ENCODE results near the gene ANKFY1.
"Not testable (repeated sequence)": the region's sequence is repeated elsewhere in the genome, so short reads cannot be mapped to it uniquely, and the experiment has no call there.

The ANKFY1 gene

DNA sequence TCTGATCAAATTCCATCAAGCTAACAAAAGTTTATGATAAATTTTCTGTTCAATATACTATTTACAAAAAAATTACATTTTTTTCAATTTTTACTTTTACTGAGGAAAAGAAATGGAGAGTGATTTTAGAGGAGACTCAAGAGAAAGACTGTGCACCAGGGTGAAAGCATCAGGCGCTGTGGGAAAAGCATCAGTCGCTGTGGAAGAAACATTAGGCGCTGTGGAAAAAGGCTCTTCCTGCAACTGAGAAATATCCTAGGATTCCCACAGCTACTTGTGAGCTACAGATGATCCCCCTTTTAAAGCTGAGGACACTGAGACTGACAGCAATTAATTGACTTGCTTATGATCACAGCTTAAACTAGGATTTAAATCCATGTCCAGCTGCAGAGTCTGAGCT, 4.9 kb downstream of the ANKFY1 start:
- no peak for DNase-seq

DNA sequence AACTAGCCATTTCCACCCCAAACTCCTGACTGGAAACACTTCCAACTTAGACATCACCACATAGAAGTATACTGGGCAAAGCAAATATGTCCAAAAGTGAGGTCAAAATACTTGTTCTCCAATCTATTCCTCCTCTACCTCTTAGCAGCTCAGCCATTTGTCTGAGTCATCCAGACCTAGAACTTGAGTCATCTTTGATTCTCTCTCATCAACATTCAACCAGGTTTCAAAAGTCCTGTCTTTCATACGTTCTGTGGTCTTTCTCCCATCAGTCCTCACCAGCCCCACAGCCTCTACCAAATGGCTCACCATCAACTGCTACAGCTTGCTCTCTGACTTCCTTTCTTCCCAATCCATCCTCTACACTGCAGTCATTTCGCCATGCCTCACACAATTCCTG, 6.8 kb downstream of the ANKFY1 start:
- no peak for DNase-seq

DNA sequence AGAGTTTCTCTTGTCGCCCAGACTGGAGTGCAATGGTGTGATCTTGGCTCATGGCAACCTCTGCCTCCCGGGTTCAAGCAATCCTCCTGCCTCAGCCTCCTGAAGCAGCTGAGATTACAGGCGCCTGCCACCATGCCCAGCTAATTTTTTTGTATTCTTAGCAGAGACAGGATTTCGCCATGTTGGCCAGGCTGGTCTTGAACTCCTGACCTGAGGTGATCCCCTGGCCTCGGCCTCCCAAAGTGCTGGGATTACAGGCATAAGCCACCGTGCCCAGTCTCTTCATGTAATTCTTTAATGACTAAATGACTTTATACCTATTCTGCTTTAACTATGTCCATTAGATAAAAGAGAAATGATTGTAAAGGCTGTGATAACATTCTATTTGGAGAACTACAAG, 8.5 kb downstream of the ANKFY1 start:
- DNase-seq, result not testable (repeated sequence)

DNA sequence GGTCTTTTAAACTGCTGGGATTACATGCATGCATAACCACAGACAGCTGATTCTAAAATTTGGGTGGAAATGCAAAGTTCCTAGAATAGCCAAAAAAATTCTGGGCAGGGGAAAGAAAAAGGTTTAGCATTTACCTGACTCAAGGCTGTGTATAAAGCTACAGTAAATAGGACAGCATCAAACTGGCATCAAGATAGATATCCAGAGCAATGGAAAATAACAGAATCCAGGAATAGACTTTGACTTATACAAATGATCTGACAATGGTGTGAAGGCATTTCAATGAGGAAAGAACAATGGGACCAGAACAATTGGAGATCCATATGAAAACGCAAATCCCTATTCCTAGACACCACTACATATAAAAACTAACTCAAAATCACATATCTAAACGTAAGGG, 12.9 kb downstream of the ANKFY1 start:
- DNase-seq, result no peak

DNA sequence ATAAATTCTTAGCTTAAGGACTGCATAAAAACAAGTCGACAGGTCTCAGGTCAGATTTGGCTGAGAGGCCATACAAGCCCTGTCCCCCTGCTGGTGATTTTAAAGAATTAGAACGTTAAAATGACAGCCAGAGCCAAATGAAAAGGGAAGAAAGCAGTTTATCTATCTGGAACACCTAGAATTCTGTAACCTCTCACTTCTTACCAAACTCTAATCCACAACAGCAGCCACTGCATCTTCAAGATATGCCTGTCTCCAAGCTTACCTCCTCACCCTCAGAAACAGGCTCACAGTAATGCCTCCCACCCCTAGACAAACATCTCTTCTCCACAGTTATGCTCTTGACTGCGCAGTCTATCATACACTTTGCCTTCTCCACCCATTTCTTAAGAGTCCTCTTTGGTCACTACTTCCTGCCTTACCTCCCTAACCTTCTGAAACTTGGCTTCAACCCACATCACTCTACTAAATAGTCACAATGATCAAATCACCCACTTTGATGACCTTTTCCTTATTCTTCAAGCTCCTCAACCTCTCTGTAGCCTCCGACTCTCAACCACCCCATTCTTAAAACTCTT, 14.2 kb downstream of the ANKFY1 start:
- DNase-seq, result no peak

DNA sequence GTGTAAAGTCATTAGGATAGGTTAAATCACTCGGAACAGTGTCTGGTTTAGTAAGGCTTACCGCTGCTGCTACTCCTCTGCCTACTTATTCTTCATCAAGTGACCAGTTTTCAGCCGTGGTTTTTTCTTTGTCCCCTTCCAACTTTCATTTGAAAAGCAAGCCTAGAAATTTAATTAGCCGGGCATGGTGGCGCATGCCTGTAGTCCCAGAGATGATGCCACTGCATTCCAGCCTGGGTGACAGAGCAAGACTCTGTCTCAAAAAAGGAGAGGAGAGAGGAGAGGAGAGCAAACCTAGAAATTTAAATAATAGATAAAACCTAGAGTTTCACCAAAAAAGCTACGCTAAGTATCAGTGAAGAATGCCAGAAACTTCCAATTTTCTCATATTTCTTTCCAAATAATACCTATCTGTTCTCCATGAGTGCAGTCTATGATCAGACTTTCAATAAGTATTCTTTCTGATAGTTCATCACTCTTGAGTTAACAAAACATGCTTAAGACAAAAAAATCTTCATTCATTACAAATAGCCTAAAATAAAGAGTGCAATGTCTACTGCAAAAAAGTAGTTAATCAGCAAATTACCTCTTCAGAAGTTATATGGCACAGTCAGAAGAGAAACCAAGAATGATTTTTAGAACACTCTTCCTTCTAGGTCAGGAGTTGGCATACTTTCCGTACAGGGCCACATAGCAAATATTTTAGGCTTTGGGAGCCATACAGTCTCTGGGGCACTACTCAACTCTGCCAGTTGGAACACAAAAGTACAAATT, 15.1 kb downstream of the ANKFY1 start:
- no peak for DNase-seq

DNA sequence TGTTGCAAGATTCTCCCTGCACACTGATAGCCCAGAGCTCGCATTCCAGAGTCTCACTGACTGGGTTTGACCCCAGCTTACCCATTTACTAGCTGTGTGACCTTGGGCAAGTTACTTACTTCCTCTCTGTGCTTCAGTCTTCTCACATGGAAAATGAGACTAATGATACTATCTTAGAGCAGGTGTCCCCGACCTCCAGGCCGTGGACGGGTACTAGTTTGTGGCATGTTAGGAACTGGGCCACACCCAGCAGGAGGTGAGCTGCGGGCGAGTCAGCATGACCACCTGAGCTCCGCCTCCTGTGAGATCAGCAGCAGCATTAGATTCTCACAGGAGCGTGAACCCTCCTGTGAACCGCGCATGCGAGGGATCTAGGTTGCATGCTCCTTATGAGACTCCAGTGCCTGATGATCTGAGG, 15.8 kb downstream of the ANKFY1 start:
- DNase-seq, result no peak

DNA sequence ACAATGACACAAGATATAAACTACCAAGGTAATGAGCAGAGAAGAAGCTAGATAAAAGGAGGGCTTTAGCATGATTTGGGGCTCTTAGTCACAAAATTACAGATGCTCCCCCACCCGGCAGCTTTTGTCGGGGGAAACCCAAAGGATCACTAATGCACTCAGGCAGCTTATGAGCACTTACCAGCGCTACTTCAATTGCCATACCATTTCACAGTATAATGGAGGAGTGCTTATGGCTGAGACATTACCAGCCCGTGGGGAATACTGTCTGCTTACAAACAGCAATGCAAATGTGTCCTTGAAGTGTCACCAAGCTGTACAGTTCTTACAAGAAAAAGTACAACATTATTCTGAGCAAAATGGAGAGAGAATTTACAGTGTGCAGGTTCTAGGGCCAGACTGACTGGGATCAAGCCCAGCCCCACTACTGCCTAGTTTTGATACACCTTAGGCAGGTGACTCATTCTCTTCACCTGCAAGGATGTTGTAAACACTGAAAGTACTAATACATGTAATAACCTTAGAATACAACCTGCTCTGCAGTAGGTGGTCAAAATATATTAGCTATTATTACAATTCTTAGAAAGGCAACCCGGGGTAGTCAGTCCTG, 16.3 kb downstream of the ANKFY1 start:
- no peak for DNase-seq

DNA sequence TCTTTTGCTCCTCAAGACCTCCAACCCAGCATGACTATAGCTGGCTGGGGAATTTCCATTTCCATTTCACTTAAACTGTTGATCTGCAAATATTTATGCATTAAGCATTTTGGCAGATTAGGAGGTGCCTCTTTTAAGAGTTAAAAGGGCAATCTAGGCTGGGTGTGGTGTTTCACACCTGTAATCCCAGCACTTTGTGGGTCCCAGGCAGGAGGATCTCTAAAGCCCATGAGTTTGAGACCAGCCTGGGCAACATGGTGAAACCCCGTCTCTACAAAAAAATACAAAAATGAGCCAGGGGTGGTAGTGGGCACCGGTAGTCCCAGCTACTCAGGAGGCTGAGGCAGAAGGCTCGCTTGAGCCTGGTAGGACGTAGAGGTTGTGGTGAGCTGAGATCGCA, 17.1 kb downstream of the ANKFY1 start:
- DNase-seq, result no peak

DNA sequence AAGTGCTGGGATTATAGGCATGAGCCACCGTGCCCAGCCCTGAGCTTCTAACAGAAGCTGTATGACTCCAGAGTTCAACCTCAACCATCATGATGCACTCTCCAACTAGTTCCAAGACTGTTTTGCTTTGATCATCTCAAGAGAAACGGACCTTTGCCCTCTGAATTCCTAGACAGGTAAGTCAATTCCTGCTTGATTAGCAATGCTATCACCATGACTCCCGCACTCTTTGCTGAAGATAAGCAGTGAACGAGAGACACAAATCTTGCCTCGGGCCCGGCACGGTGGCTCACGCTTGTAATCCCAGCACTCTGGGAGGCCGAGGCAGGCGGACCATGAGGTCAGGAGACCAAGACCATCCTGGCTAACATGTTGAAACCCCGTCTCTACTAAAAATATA, 22.2 kb downstream of the ANKFY1 start:
- no peak for DNase-seq

DNA sequence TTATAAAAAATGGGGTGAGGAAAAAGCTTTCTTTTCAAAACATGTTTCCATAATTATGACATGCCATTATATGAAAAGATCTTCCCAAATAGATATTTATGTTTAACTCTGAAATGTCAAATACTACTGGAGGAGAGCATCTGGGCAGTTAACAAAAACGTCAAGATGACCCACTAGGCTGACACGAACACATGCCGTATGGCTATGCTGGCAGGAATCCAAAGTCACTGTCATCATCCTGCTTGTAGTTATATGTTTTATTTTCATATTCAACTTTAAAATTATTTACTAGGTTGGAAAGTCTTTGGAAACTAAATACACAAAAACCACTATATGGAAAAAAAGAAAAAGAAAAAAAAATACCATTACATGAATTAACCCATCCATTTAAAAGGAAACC, 27.3 kb downstream of the ANKFY1 start:
- no peak for DNase-seq

DNA sequence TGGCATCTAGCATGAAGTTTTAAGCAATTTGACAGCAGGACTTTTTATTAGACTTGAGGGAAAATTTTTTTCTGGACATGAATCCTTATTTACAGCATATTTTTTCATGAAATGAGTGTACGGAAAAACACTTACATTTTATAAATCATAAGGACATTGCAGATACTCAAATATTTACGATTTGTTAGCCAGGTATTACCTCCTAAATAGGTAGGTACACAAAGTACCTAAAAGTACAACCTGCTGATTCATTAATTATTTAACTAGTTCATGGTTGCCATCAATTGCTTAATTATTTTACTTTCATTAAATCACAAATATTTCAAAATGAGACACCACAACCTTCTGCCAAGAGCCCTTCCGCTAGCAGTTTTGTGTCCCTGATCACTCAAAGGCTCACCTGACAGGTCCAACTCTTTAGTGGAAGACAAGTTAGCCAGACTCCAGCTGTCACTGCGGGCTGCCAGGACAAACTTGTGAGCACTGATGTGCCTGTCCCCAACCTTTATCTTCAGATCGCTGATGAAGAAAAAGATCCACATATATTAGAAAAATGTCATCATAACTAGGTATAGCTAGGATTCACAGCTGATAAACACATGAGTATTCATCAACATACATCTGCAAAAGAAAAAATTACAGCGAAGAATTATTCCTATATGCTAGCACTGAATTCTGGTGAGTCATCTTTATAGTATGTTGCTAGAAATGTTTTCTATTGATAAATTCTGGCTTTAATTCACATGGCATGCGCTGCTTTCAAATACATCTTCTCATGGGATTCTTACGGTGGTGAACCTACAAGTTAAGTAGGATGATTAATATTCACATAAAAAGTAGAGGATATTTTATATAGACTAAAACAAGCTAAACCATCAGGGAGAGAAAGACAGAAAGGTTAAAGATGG, 28.2 kb downstream of the ANKFY1 start:
- no peak for DNase-seq

DNA sequence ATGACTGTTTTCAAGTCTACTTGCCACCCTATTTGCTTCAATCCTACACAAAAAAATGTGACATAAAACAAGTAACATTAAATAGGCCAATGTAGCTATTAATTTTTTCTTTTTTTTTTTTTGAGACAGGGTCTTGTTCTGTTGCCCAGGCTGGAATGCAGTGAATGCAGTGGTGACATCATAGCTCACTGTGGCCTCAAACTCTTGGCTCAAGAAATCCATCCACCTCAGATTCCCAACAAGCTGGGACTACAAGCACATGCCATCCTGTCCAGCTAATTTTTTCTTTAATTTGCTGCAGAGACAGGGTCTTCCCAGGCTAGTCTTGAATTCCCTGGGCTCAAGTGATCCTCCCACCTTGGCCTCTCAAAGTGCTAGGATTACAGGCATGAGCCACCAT, 29.4 kb downstream of the ANKFY1 start:
- no peak for DNase-seq

DNA sequence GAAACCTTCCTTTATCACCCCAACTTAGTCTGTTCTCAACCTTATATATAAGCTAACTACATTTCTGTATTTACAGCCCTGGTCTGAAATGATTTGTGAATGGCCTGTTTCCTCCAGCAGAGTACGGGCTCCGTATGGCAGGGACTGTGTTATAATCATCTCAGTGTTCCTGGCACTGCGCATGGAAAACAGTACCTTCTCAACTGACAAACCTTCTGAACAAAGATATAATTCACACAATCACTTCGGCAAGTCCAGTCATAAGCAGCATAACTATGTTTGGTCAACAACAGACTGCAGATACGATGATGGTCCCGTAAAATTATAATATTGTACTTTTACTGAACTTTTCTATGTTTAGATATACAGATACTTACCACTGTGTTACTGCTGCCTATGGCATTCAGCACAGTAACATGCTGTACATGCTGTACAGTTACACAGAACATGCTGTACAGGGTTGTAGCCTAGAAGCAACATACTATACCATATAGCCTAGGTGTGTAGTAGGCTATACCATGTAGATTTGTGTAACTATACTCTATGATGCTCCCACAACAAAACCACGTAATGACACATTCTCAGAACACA, 30.0 kb downstream of the ANKFY1 start:
- DNase-seq, result no peak

DNA sequence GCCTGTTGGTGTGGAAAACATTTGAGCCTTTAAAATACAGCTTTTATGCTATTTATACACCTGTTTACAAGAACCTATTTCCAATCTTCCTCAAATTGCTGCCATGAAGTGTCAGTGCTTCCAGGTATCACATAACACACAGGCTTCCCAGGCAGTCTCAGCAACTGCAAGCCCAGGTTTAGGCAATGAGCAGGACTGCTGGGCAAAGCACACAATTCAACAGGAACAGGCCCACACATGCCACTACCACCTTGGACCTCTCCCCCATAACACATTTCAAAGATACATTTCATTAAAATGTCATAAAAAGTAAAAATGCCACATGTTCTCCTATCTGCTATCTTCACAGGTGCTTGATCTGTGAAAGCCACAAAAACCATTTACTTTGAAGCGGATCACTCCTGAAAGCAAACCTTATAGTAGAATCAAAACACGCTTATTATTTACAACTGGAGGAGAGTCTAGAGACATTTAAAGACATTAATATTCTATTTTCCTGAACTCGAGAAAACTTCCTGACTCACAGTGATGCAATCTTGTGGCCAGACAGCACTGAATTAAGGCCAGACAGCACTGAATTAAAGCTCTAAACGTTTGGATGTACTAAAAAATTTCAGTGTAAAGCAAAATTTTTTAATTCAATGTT, 31.5 kb downstream of the ANKFY1 start:
- no peak for DNase-seq

DNA sequence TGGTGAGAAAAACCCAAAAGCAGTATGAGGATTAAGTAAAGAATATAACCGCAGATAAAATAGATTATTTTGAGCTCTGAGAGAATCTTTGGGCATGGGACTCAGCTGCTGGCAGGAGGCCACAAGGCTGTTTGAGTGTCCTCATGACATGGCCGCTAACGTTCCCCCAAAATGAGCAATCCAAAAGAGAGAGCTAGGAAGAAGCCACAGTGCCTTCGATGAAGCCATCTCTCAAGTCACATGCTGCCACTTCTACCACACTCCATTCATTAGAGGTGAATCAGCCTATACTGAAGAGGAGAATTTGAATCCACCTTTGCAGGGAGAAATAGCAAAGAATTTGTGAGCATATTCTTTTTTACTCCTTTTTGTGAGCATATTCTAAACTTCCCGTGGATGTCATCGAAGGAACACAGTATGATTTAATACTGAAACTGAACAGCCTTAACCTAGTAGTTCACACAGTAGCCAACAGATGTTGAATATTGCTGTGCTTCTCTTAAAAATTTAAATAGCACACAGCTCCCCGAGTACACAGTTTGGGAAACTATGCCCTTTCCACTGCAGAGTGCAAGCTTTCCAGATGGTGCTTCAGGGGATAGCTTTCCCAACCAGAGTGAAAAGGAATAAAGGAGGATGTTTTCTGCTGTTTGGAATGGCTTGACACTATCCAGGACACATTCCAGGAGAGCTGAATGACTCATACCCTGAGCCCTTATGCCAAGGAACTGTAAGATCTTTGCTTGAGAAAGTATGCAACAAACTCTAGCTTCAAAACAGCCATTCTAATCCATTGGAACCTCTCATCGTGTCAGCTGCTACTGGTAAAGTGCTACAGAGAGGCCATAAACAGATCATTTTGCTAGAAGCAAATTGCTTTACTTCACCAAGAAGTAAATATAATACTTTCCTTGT, 33.9 kb downstream of the ANKFY1 start:
- no peak for DNase-seq

DNA sequence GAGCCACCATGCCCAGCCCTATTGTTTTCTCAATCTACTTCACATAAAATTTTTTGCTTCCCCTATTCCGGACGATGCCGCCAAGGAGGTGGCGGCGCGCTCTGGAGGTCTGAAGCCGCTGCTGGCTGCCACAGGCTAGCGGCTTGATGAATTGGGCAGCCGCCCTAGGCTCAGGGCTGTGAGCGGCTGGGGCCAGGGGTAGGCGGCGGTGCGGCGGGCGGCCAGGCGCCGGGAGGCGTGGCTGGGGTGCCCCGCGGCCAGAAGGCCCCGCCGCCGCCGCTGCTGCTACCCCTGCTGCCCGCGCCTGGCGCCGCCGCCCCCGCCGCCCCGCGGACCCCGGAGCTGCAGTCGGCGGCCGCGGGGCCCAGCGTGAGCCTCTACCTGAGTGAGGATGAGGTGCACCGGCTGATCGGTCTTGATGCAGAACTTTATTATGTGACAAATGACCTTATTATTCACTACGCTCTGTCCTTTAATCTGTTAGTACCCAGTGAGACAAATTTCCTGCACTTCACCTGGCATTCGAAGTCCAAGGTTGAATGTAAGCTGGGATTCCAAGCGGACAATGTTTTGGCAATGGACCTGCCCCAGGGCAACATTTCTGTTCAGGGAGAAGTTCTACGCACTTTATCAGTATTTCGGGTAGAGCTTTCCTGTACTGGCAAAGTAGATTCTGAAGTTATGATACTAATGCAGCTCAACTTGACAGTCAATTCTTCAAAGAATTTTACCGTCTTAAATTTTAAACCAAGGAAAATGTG, 41.7 kb downstream of the ANKFY1 start:
- DNase-seq, result no peak

DNA sequence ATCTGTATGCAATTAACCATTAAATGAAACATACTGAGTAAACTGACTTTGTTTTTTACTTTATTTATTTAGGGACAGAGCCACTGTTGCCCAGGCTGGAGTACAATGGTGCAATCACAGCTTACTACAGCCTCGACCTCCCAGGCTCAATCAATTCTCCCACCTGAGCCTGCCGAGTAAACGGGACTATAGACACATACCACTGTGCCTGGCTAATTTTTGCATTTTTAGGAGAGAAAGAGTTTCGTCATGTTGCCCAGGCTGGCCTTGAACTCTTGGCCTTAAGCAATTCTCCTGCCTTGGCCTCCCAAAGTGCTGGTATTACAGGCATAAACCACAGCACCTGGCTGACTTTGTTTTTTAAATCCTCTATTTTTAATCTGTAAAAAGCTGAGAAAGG, 42.6 kb downstream of the ANKFY1 start:
- DNase-seq, result no peak

DNA sequence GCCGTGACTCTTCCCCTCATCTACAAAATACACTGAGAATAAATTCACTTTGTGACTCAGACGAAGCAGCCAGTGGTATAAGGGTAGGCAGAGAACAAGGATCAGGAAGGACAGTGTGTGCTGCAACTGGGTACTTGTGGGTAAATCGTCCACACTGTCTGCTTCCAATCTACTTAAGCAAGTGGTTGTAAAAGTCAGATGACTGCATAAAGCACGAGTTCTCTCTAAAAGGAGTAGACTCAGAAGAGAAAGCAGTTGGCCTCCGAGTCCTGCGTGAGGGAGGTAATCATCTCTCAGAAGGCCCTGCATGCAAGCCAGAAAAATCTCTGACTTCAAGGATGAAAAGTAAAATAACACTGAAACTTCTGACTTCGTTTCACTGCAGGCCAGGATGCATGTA, 43.1 kb downstream of the ANKFY1 start:
- no peak for DNase-seq

DNA sequence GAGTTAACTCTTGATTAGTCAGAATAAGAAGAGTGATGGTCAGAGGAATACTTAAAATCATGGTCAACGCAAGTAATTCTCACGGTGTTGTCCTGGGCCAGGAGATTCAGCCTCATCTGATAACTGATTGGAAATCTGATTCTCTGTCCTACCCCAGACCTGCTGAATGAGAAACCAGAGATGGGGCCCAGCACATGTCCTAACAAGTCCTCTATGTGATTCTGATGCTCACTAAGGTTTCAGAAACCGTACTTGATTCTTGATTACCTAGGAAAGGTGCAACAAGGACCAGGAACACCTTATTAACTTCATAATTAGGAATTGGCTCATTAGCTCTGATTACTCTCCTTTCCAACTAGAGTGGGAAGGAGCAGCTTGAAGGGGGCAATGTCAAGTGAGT, 44.5 kb downstream of the ANKFY1 start:
- DNase-seq, result no peak
